Mesendoderm (in vitro differentiated cells): Measurements from ENCODE around the gene NME3.

Experiments used
- DNase-seq: peaks from one replicate; pipeline ENCODE4 v3.0.0; 2013
- H2AK5ac ChIP-seq: 2 replicates; pipeline ENCODE4 v1.6.1; 2013; ENCODE audit warnings: low read length, inconsistent platforms
- H2BK120ac ChIP-seq: 2 replicates; pipeline ENCODE4 v1.6.1; 2013; ENCODE audit warnings: low read depth, mild to moderate bottlenecking, low read length, moderate library complexity, mixed read lengths
- H2BK15ac ChIP-seq: replicated peaks from 2 replicates; pipeline ENCODE4 v1.6.1; 2013; ENCODE audit warnings: low read depth, mild to moderate bottlenecking, moderate library complexity
- H2BK5ac ChIP-seq: 2 replicates; pipeline ENCODE4 v1.6.1; 2013; ENCODE audit warnings: low read length, inconsistent platforms
- H3K18ac ChIP-seq: 2 replicates; pipeline ENCODE4 v1.6.1; 2013; ENCODE audit warnings: mild to moderate bottlenecking, low read length, mixed read lengths
- H3K23ac ChIP-seq: one replicate; pipeline ENCODE4 v1.6.1; 2013; ENCODE audit warnings: low read length
- H3K27ac ChIP-seq: 2 replicates; pipeline ENCODE4 v1.5.1; 2013; ENCODE audit warnings: low read depth, mild to moderate bottlenecking, inconsistent platforms, low read length, moderate library complexity
- H3K27me3 ChIP-seq: 2 replicates; pipeline ENCODE4 v1.6.1; 2013; ENCODE audit warnings: low read length, control low read depth, mild to moderate bottlenecking, inconsistent platforms; ENCODE audit not compliant: insufficient read depth, poor library complexity
- H3K36me3 ChIP-seq: 2 replicates; pipeline ENCODE4 v1.6.1; 2013; ENCODE audit warnings: low read length, inconsistent platforms; ENCODE audit not compliant: control insufficient read depth, insufficient read depth
- H3K4ac ChIP-seq: one replicate; pipeline ENCODE4 v1.6.1; 2013; ENCODE audit warnings: low read depth, mild to moderate bottlenecking, low read length, moderate library complexity
- H3K4me1 ChIP-seq: 2 replicates; pipeline ENCODE4 v1.6.1; 2013; ENCODE audit warnings: low read depth, low read length, inconsistent platforms; ENCODE audit not compliant: control insufficient read depth
- H3K4me2 ChIP-seq: 2 replicates; pipeline ENCODE4 v1.6.1; 2013; ENCODE audit warnings: low read length
- H3K4me3 ChIP-seq: 2 replicates; pipeline ENCODE4 v1.5.1; 2013; ENCODE audit warnings: mild to moderate bottlenecking, low read length
- H3K56ac ChIP-seq: one replicate; pipeline ENCODE4 v1.6.1; 2013; ENCODE audit warnings: low read length
- H3K79me1 ChIP-seq: 2 replicates; pipeline ENCODE4 v1.6.1; 2013; ENCODE audit warnings: low read length, inconsistent platforms
- H3K79me2 ChIP-seq: 2 replicates; pipeline ENCODE4 v1.6.1; 2013; ENCODE audit warnings: mild to moderate bottlenecking, low read length; ENCODE audit not compliant: control insufficient read depth, insufficient read depth
- H3K9ac ChIP-seq: 2 replicates; pipeline ENCODE4 v1.6.1; 2013; ENCODE audit warnings: low read length, inconsistent platforms
- H4K5ac ChIP-seq: one replicate; pipeline ENCODE4 v1.6.1; 2013; ENCODE audit warnings: low read length
- H4K8ac ChIP-seq: one replicate; pipeline ENCODE4 v1.6.1; 2013; ENCODE audit warnings: low read depth, mild to moderate bottlenecking, control low read depth, low read length, moderate library complexity
- WGBS: extraction: QIAGEN DNeasy Blood & Tissue Kit; methylation state at CpG from one replicate; pipeline ENCODE4 v1.1.7; 2013; ENCODE audit warnings: low lambda C conversion rate, missing lambda C conversion rate; ENCODE audit not compliant: insufficient coverage; ENCODE audit errors: extremely low coverage; 5-methylcytosine and 5-hydroxymethylcytosine counted together
- small RNA-seq: library from polyadenylated mRNA; stranded (forward); fragments of <200 nt; extraction: miRNeasy Mini kit (QIAGEN cat#:217004); gene quantifications from one replicate; pipeline ENCODE3, GENCODE V24; 2013; ENCODE audit not compliant: insufficient read depth

The NME3 gene

DNA sequence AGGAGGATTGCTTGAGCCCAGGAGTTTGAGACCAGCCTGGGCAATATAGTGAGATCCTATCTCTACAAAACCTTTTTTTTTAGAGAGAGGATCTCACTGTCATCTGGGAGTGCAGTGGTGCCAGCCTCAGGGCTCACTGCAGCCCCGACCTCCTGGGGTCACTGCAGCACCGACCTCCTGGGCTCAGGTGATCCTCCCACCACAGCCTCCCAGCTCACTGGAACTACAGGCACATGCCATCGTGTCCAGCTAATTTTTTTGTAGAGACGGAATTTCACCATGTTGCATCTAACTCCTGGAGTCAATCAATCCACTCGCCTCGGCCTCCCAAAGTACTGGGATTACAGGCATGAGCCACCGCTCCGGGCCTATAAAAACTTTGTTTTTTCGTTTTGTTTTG, 50.0 kb downstream of the NME3 start:
- no peak overlapping the region for H3K4me2 ChIP-seq
- peaks cover 7% of the 10 kb centered on the region for H3K79me1 ChIP-seq
- no peak overlapping the region for H3K56ac ChIP-seq
- no peak overlapping the region for H4K5ac ChIP-seq
- no peak overlapping the region for H3K4ac ChIP-seq
- H3K23ac ChIP-seq, result no peak overlapping the region
- H3K4me3 ChIP-seq, result no peak overlapping the region
- H3K9ac ChIP-seq, result no peak overlapping the region
- no CpG with 5 or more reads among the region's 9 CpGs for WGBS
- no peaks in the 10 kb centered on the region for H3K27me3 ChIP-seq
- H3K79me2 ChIP-seq, result no peaks in the 10 kb centered on the region
- H3K18ac ChIP-seq, result no peak overlapping the region
- H4K8ac ChIP-seq, result no peak overlapping the region
- no peak overlapping the region for H2AK5ac ChIP-seq
- no peak for DNase-seq
- no peaks in the 10 kb centered on the region for H3K4me1 ChIP-seq
- H2BK5ac ChIP-seq, result no peak overlapping the region
- no peak overlapping the region for H2BK120ac ChIP-seq
- H3K36me3 ChIP-seq, result peaks cover 2% of the 10 kb centered on the region
- no peak overlapping the region for H2BK15ac ChIP-seq
- H3K27ac ChIP-seq, result no peak overlapping the region

Small RNAs within 50 kb of the gene (small RNA-seq; reads per million reads assigned to genes)
- gene MIR3177, result 19.5 reads per million, percentile 91 among the genes with 10 or more reads in this experiment
